ENCODE measurements around the gene TMEM11.

The TMEM11 gene

DNA sequence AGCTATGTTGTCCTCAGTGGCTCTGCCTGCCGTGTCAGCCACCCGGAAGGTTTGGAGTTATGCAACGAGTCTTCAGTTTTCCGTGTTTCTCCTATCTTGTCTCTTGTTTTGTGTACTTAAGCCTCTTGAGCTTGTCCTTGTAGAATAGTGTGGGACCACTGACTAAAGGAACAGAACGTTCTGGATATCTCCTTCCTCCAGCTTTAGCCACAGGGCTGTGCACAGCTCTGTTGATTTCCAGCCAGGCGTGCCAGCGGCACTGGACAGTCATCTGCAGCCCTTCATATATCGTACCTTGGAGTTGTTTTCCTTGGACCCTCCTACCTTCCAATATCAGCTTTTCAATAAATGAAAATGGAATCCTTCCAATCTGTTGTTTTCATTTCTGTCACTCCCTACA lies 39.8 kb downstream of the TMEM11 start:
- H3K27ac ChIP-seq: no peak overlapping the region

GRCh38 chr17:21173543-21173942 lies 40.4 kb downstream of the TMEM11 start:
- Histone ChIP-seq H3K4me1 (no peaks in the 10 kb centered on the region), H3K9ac (no peak overlapping the region), H3K4me2 (ENCODE audit: low read length) (no peak overlapping the region), H3K9me3 (ENCODE audit: control insufficient read depth, low read length) (no peaks in the 10 kb centered on the region), H3K79me2 (no peaks in the 10 kb centered on the region), H3K36me3 (ENCODE audit: control insufficient read depth, insufficient read depth, low read length) (no peaks in the 10 kb centered on the region), H3K27me3 (ENCODE audit: control insufficient read depth, insufficient read depth, low read length) (no peaks in the 10 kb centered on the region), H3K27ac (no peak overlapping the region), H3K4me3 (ENCODE audit: low read depth, low read length) (no peak overlapping the region), H2AFZ (no peak overlapping the region)
- TF ChIP-seq, protein P1, sequence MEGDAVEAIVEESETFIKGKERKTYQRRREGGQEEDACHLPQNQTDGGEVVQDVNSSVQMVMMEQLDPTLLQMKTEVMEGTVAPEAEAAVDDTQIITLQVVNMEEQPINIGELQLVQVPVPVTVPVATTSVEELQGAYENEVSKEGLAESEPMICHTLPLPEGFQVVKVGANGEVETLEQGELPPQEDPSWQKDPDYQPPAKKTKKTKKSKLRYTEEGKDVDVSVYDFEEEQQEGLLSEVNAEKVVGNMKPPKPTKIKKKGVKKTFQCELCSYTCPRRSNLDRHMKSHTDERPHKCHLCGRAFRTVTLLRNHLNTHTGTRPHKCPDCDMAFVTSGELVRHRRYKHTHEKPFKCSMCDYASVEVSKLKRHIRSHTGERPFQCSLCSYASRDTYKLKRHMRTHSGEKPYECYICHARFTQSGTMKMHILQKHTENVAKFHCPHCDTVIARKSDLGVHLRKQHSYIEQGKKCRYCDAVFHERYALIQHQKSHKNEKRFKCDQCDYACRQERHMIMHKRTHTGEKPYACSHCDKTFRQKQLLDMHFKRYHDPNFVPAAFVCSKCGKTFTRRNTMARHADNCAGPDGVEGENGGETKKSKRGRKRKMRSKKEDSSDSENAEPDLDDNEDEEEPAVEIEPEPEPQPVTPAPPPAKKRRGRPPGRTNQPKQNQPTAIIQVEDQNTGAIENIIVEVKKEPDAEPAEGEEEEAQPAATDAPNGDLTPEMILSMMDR (IDR thresholded peaks at IDR 0.05): no peak

More for the DNA sequence above, 39.8 kb downstream of the TMEM11 start:
- no peak overlapping the region for H3K4me3 ChIP-seq (ENCODE audit: low read depth, low read length)
- no peaks in the 10 kb centered on the region for H3K4me1 ChIP-seq
- no peaks in the 10 kb centered on the region for H3K9me3 ChIP-seq (ENCODE audit: control insufficient read depth, low read length)
- no peak overlapping the region for H3K4me2 ChIP-seq (ENCODE audit: low read length)
- H3K36me3 ChIP-seq (ENCODE audit: control insufficient read depth, insufficient read depth, low read length): no peaks in the 10 kb centered on the region
- H2AFZ ChIP-seq: no peak overlapping the region
- H3K27me3 ChIP-seq (ENCODE audit: control insufficient read depth, insufficient read depth, low read length): no peaks in the 10 kb centered on the region
- TF ChIP-seq, protein P1 (IDR thresholded peaks at IDR 0.05): no peak
- H3K79me2 ChIP-seq: no peaks in the 10 kb centered on the region
- H3K9ac ChIP-seq: no peak overlapping the region

DNA sequence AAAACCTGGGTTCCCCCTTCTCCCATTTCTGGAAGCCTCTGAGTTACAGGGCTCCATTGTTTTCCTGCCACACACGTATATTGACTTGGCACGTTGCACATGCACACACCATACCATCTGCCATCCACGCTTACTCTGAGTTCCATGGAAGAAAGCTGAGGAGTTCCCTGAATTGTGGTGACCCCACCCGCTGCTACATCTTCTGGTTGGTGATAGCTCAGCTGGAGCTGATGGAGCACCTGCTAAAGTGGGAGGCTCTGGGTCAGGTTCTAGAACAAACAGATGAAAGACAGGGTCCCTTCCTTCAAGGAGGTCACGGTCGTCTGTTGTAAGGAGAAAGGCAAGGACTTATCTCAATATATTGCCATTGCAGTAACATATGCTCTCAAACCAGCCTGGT lies 41.1 kb downstream of the TMEM11 start:
- H3K27me3 ChIP-seq (ENCODE audit: control insufficient read depth, insufficient read depth, low read length): no peaks in the 10 kb centered on the region
- H3K4me2 ChIP-seq (ENCODE audit: low read length): no peak overlapping the region
- H3K36me3 ChIP-seq (ENCODE audit: control insufficient read depth, insufficient read depth, low read length): no peaks in the 10 kb centered on the region
- H3K27ac ChIP-seq: no peak overlapping the region
- no peaks in the 10 kb centered on the region for H3K4me1 ChIP-seq
- H2AFZ ChIP-seq: no peak overlapping the region
- no peaks in the 10 kb centered on the region for H3K79me2 ChIP-seq
- no peak overlapping the region for H3K4me3 ChIP-seq (ENCODE audit: low read depth, low read length)
- H3K9ac ChIP-seq: no peak overlapping the region
- TF ChIP-seq, protein P1 (IDR thresholded peaks at IDR 0.05): no peak
- H3K9me3 ChIP-seq (ENCODE audit: control insufficient read depth, low read length): no peaks in the 10 kb centered on the region

GRCh38 chr17:21171970-21172510 lies 41.9 kb downstream of the TMEM11 start:
- no peak overlapping the region for H3K4me3 ChIP-seq (ENCODE audit: low read depth, low read length)
- H3K27me3 ChIP-seq (ENCODE audit: control insufficient read depth, insufficient read depth, low read length): no peaks in the 10 kb centered on the region
- no peaks in the 10 kb centered on the region for H3K79me2 ChIP-seq
- H3K4me1 ChIP-seq: no peaks in the 10 kb centered on the region
- H2AFZ ChIP-seq: no peak overlapping the region
- H3K4me2 ChIP-seq (ENCODE audit: low read length): no peak overlapping the region
- H3K9me3 ChIP-seq (ENCODE audit: control insufficient read depth, low read length): no peaks in the 10 kb centered on the region
- TF ChIP-seq, protein P1 (IDR thresholded peaks at IDR 0.05): no peak
- no peaks in the 10 kb centered on the region for H3K36me3 ChIP-seq (ENCODE audit: control insufficient read depth, insufficient read depth, low read length)
- no peak overlapping the region for H3K9ac ChIP-seq
- H3K27ac ChIP-seq: no peak overlapping the region

DNA sequence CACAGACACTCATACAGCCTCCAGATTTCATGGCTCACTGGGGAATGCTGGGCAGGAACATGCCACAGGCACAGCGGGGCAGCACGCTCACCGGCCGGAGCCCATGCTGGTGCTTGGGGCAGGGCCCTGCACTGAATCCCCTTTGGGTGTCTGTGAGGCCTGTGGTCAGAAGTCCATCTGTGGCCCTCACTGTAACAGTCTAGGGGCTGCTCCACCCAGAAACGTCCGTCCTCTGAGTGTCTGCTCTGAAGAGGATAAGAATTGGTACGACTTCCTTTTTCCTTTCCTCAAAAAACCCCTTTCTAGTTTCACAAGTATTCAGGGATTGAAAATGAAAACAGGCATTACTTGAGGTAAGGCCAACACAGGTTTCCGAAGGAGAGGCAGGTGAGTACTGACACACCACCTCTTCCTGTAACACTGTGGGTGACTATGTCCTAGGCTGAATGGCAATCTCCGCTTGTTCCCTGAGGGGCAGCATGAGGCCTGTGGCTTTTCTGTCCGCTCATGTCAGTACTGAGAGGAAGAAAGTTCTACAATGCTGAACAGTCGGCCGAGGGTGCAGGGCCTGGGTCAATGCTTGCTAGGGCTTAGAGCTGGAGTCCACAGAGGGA lies 42.5 kb downstream of the TMEM11 start:
- no peak overlapping the region for H3K27ac ChIP-seq
- TF ChIP-seq, protein P1 (IDR thresholded peaks at IDR 0.05): no peak

More for the DNA sequence above, 42.5 kb downstream of the TMEM11 start:
- Histone ChIP-seq H3K4me1 (no peaks in the 10 kb centered on the region), H3K9me3 (ENCODE audit: control insufficient read depth, low read length) (no peaks in the 10 kb centered on the region), H3K27me3 (ENCODE audit: control insufficient read depth, insufficient read depth, low read length) (no peaks in the 10 kb centered on the region), H3K9ac (no peak overlapping the region), H3K4me3 (ENCODE audit: low read depth, low read length) (no peak overlapping the region), H2AFZ (no peak overlapping the region), H3K79me2 (no peaks in the 10 kb centered on the region), H3K4me2 (ENCODE audit: low read length) (no peak overlapping the region), H3K36me3 (ENCODE audit: control insufficient read depth, insufficient read depth, low read length) (no peaks in the 10 kb centered on the region)
